Hematopoietic multipotent progenitor cell treated with erythropoietin and hydrocortisone succinate and interleukin-3 and kit ligand, for 4 days (in vitro differentiated cells): ENCODE measurements around the gene OOEP.
"Not testable (repeated sequence)": the region's sequence is repeated elsewhere in the genome, so short reads cannot be mapped to it uniquely, and the experiment has no call there.

Experiments
- DNase-seq: peaks from one replicate; pipeline ENCODE4 v3.0.0-alpha.2; 2015

OOEP gene

GRCh38 chr6:73369563-73369962, at the start of gene OOEP:
TSS of gene OOEP (minus strand) at chr6:73369897. CDS start at chr6:73369792, 105 bp downstream.
- DNase-seq = no peak

DNA sequence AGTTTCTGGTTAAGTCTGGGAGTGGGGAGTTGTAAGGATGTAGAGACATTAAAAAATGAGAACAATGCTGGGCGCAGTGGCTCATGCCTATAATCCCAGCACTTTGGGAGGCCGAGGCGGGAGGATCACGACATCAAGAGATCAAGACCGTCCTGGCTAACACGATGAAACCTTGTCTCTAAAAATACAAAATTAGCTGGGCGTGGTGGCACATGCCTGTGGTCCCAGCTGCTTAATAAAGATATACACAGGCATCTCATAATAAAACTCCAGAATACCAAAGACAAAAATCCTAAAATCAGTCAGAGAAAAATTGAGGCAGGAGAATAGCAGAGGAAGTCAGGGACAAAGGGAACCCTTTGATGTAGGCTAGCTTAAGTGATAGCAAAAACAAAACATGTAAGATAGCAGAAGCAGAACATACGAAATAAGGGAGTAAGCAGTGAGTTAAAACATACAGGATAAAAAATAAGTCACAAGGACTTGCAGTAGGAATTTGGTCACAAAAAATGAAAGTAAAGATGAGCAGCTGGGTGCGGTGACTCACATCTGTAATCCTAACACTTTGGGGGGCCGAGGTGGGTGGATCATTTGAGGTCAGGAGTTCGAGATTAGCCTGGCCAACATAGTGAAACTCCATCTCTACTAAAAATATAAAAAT, 48.5 kb upstream of the OOEP start:
- DNase-seq = peak; percentile 17

- DNase-seq = no peak
Observed at GRCh38 chr6:73413102-73413501, 43.4 kb upstream of the OOEP start.

DNA sequence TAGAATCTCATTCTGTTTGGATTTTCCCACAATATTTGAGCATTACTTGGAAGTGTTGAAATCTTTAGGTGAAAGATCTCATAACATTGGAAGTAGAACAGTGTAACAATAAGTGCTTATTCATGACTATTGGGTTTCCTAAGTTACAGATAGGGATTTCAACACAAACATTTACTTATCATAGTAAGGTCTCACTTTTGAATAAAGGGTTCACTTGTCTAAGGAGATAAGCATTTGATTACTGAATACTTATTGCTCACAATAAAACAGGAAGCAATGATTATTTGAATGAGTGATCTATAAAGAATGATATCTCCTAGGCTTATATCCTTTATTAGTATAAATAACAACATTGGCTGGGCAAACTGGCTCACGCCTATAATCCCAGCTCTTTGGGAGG, 39.7 kb upstream of the OOEP start:
- DNase-seq = no peak

DNA sequence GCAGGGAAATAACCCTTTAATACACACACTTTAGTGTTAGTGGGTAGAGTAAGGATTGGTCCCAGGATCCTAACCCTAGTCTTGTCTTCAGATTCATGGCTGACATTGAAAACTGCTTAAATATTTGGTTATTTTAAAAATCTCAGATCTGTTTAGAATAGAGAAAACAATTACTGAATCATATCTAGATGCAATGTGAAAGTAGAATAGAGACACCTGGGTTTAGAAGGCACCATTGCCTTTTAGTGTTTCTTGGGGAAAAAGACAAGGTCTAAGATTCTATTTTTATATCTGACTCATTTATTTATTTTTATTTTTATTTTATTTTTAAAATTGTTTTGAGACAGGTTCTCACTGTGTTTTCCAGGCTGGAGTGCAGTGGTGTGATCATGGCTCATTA, 31.0 kb upstream of the OOEP start:
- no peak for DNase-seq

DNA sequence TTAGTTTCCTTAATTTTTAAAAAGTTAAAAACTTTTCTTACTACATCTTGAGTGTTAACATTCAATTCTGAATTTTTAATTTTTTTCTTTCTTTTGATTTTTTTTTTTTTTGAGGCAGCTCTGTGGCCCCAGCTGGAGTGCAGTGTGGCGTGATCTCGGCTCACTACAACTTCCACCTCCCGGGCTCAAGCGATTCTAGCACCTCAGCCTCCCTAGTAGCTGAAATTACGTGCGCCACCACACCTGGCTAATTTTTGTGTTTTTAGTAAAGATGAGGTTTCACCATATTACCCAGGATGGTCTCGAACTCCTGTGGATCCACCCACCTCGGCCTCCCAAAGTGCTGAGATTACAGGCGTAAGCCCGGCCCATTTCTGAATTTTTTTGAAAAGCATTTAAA, 26.2 kb upstream of the OOEP start:
- no peak for DNase-seq

DNA sequence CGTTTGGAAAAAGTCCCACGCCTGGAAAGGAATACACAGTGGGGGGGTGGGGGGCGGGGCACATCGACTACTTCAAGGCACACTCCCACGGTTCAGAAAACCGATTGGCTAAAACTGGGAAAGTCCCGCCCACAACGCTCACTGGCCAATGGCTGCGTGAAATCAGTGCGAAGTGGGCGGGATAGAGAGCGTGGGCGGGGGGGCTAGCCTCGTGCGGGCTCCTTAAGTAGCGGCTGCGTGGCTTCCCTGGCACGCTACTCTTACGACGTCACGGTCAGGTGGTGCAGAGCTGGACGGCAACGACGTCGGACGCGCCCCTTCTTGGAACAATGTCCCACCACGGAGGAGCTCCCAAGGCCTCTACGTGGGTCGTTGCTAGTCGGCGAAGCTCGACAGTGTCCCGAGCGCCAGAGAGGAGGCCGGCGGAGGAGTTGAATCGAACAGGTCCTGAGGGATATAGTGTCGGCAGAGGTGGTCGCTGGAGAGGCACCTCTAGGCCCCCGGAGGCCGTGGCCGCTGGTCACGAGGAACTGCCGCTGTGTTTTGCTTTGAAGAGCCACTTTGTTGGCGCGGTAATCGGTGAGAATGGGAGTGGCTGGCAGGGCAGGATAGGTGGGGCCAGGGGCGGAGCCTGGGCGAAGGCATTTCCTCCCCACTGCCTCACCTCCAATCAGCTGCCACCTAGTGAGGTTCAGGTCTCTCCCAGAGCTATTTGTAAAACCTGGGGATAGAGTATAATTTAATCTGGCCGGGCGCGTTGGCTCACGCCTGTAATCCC, 25.1 kb upstream of the OOEP start, which contains the start of gene DDX43:
DDX43 (plus strand) TSS at position 252 of the 778 bp plus-strand sequence; CDS start at position 330, 78 bp downstream.
- peak; percentile 51 for DNase-seq

GRCh38 chr6:73393278-73393677, 23.6 kb upstream of the OOEP start:
- DNase-seq = no peak

- DNase-seq = not testable (repeated sequence)
Observed at GRCh38 chr6:73392188-73392587, 22.5 kb upstream of the OOEP start.

DNA sequence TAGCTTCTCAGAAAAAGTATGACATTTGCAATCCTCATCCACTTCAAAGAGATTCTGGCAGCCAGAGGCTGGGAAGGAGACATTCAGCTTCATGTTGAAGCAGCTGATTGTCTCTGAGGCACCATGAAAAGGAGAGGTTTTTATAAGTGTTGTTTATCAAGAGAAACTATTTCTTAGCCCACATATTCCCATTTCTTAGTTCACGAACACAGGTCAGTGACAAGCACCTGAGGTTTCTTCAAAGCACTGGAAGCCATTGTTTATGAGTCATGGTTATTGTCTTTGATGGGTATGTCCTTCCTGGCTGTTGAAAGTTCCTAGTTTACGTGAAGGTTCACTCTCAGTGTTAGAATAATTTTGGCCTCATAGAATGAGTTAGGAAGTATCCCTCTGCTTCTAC, 22.0 kb upstream of the OOEP start:
- no peak for DNase-seq

DNA sequence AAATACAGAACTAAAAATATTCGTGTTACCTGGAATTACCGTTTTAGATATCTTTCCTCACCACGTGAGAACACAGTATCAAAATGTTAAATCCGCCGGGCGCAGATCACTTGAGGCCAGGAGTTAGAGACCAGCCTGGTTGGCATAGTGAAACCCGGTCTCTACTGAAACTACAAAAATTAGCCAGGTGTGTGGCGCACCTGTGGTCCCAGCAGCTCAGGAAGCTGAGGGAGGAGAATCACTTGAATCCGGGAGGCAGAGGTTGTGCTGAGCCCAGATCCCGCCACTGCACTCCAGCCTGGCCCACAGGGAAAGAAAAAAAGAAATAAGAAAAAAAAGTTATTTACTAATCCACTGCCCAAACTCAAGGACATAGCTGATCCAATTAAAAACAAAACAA, 20.2 kb upstream of the OOEP start:
- DNase-seq = no peak

GRCh38 chr6:73388800-73389512, 19.3 kb upstream of the OOEP start:
- DNase-seq = peak; percentile 84

DNA sequence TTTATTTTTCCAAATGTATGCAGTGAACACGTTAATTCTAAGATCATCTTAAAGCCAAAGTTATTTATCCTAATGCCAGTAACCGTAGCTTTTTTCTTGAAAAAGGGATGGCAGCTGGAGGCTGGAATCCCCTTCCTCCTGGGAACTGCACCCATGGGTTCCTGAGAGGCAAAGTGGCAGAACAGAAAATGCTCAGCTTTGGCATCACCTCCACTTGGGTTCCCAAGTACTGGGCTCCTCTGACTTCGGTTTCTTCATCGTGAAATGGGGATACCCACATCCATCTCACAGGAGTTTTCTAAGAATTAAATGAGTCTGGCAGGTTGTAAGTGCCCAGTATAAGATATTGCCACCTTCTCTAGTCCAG, 18.7 kb upstream of the OOEP start:
- DNase-seq = no peak

GRCh38 chr6:73382462-73383113, 12.9 kb upstream of the OOEP start:
- DNase-seq = no peak

DNA sequence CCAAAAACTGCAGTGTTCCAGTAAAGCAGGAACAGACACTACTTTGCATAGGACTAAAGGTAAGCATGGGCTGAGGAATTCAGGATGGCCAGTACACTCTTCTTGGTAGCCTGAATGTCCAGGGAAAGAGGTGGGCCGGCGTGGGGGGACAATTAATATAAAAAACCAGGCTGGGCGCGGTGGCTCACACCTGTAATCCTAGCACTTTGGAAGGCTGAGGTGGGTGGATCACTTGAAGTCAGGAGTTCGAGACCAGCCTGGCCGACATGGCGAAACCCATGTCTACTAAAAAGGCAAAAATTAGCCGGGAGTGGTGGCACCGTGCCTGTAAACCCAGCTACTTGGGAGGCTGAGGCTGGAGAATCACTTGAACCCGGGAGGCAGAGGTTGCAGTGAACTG, 11.8 kb upstream of the OOEP start:
- DNase-seq = not testable (repeated sequence)

- no peak for DNase-seq
Observed at GRCh38 chr6:73377225-73377624, 7.5 kb upstream of the OOEP start.

- no peak for DNase-seq
Observed at GRCh38 chr6:73375216-73375615, 5.5 kb upstream of the OOEP start.

DNA sequence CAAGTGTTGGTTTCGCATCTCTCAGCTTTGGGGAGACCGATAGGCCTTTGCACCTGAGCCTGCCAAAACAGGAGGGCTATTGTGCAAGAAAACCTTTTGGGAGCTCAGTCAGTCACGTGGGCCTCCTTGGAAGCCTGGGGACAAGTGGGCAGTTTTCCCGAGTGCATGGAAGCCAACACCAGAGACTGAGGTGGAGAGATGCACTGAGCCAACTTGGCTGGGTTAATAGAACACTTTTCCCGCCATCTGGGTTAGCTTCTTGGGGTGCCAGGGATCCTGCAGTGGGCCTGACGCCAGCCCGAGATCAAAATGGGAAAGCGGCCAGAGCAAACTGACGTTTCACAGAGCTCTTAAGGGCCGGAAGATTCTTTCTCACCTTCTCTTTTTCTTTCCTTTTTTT, 2.8 kb upstream of the OOEP start:
- DNase-seq = no peak

DNA sequence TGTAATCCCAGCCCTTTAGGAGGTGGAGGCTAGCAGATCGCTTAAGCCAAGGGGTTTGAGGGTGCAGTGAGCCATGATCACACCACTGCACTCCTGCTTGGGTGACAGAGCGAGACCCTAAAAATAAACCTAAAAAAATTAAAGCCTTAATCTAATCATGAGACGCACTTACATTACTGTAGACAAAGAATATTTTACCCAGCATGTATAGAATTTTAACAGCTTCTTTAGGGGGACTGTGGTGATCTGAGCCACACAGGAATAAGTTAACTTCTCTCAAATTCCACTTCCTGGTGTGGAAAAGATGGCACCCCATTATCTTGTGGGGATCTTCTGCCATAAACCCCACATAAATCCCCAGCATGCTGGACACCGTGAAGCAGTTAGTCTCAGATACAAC, 2.3 kb upstream of the OOEP start:
- DNase-seq = no peak

DNA sequence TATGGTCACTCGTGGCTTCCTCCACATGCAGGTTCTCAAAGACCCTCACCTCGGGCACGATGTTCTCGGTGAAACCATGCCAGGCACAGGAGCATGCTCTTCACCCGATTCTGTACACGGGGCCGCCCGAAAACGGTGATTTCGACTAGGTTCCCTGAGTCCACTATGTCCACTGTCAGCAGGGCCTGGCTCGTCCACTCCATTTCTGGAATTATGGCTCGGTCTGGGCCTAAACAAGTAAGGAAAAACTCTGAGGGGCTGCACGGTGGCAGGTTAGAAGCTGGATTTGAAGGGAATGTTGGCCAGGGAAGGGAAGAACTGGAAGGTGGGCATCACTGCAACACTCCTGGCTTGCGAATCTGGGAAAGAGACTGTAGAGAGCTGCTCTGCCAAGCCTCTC, 540 bp downstream of the OOEP start:
- no peak for DNase-seq

GRCh38 chr6:73368675-73369074, 1.0 kb downstream of the OOEP start:
- DNase-seq = no peak

- no peak for DNase-seq
Observed at GRCh38 chr6:73367761-73368355, 1.8 kb downstream of the OOEP start.

- DNase-seq = no peak
Observed at GRCh38 chr6:73364549-73364948, 5.1 kb downstream of the OOEP start.
